HEK293T (cell line): ENCODE measurements around the gene SUSD6.
A peak's percentile ranks its signal among the peaks of the same experiment; 100 is the strongest.

Experiments
- CTCF ChIA-PET: fragments of 350-600 bp; formaldehyde crosslinking; extraction: SDS; loops from one replicate; lab custom pipeline; 2021; ENCODE audit warnings: antibody characterized with exemption, inconsistent platforms; lab: Yijun Ruan, JAX
- POLR2A ChIA-PET: fragments of 350-600 bp; formaldehyde crosslinking; extraction: SDS; loops from one replicate; lab custom pipeline; 2020; ENCODE audit warnings: antibody characterized with exemption, inconsistent platforms; lab: Yijun Ruan, JAX
- DNase-seq: peaks from one replicate; pipeline ENCODE4 v3.0.0; 2012; ENCODE audit warnings: mixed read lengths; ENCODE audit errors: extremely low spot score
- ARNT ChIP-seq: fragments of 450-650 bp; IDR thresholded peaks from 2 replicates; pipeline ENCODE4 v1.6.1; 2017; ENCODE audit warnings: mild to moderate bottlenecking
- BHLHE40 ChIP-seq: fragments of 450-650 bp; IDR thresholded peaks from 2 replicates; pipeline ENCODE4 v1.6.1; 2016; ENCODE audit warnings: mild to moderate bottlenecking, moderate library complexity, borderline replicate concordance
- CTBP1 ChIP-seq: fragments of 450-650 bp; IDR thresholded peaks from 2 replicates; pipeline ENCODE4 v1.6.1; 2016; ENCODE audit warnings: borderline replicate concordance
- ELF4 ChIP-seq: fragments of 450-650 bp; IDR thresholded peaks from 2 replicates; pipeline ENCODE4 v1.6.1; 2017; ENCODE audit warnings: antibody characterized with exemption
- FOXA1 ChIP-seq: fragments of 450-650 bp; IDR thresholded peaks from 2 replicates; pipeline ENCODE4 v1.6.1; 2016; ENCODE audit warnings: mild to moderate bottlenecking
- FOXK2 ChIP-seq: fragments of 450-650 bp; IDR thresholded peaks from 2 replicates; pipeline ENCODE4 v1.6.1; 2016; ENCODE audit warnings: mild to moderate bottlenecking
- FOXM1 ChIP-seq: fragments of 450-650 bp; IDR thresholded peaks from 2 replicates; pipeline ENCODE4 v1.6.1; 2017; ENCODE audit warnings: mild to moderate bottlenecking, borderline replicate concordance
- HDGF ChIP-seq: fragments of 450-650 bp; IDR thresholded peaks from 2 replicates; pipeline ENCODE4 v1.6.1; 2017; ENCODE audit warnings: antibody characterized with exemption, borderline replicate concordance
- L3MBTL2 ChIP-seq: fragments of 450-650 bp; conservative IDR thresholded peaks from 2 replicates; pipeline ENCODE4 v1.6.1; 2016; ENCODE audit warnings: mild to moderate bottlenecking
- LEF1 ChIP-seq: fragments of 450-650 bp; IDR thresholded peaks from 2 replicates; pipeline ENCODE4 v1.6.1; 2017; ENCODE audit warnings: mild to moderate bottlenecking, borderline replicate concordance
- NFRKB ChIP-seq: fragments of 450-650 bp; IDR thresholded peaks from 2 replicates; pipeline ENCODE4 v1.6.1; 2016; ENCODE audit warnings: mild to moderate bottlenecking, moderate library complexity
- SP1 ChIP-seq: fragments of 450-650 bp; IDR thresholded peaks from 2 replicates; pipeline ENCODE4 v1.6.1; 2017
- SUZ12 ChIP-seq: fragments of 450-650 bp; IDR thresholded peaks from 2 replicates; pipeline ENCODE4 v1.6.1; 2016; ENCODE audit warnings: mild to moderate bottlenecking
- TARDBP ChIP-seq: fragments of 450-650 bp; IDR thresholded peaks from 2 replicates; pipeline ENCODE4 v1.6.1; 2016
- ZNF384 ChIP-seq: fragments of 450-650 bp; IDR thresholded peaks from 2 replicates; pipeline ENCODE4 v1.6.1; 2016
- TF ChIP-seq, protein P1 (sequence below): fragments of 450-650 bp; IDR thresholded peaks from 2 replicates; pipeline ENCODE4 v1.6.1; 2016

SUSD6 gene

DNA sequence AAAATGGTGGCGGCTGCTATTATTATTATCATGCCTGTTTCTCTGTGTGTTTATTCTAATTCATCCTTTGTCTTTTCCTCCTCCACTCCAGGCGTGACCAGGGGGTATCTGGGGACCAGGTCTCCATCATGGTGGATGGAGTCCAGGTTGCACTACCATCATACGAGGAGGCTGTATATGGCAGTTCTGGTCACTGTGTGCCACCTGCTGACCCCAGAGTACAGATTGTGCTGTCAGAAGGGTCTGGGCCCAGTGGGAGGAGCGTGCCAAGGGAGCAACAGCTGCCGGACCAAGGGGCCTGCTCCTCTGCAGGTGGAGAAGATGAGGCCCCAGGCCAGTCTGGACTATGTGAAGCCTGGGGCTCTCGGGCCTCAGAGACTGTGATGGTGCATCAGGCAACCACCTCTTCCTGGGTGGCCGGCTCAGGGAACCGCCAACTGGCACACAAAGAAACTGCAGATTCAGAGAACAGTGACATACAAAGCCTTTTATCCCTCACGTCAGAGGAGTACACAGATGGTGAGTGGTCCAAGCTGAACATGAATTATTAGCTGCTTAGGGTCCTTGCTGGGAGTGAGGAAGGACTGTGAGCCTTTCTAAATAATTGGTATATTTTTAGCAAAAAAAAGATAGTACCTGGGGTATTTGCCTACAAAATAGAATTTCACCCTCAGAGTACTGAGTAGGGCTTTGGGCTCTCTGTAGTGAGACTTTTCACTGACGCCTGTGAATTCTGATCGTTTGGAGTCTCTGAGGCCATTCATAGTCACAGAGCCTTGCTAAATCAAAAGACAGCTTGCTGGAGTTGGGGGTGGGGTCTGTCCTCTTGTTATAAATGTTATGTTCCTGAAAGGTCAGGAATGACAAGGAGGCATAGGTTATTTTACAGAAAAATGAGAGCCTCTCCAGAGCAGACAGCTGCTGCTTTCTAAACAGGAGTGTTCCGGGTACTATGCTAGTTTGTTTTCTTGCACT lies 97.5 kb downstream of the SUSD6 start:
- TF ChIP-seq ARNT (no peak), SUZ12 (no peak)
- CTCF ChIA-PET: no interaction called here
- POLR2A ChIA-PET: no interaction called here
- peak; percentile 44 for DNase-seq

DNA sequence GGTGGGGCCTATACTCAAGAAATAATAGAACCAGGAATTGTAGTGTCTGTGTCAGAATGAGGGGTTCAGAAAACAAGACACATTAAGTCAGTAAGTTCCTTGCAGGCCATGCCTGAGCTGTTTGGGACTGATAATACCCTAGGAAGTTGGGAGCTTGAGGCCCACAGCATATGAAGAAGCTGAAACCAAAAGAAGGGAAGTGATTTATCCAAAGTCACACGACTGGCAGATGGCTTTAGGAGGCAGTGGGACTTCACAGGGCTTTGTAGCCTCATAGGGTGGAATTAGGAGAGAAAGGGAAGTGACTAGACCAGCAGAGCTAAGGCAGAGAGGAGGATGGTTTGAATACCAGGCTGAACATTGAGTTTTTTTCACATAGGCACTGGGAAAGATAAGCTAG lies 99.0 kb downstream of the SUSD6 start:
- TF ChIP-seq NFRKB: no peak
- TF ChIP-seq BHLHE40: no peak
- no peak for TF ChIP-seq ZNF384
- TF ChIP-seq TARDBP: no peak
- TF ChIP-seq L3MBTL2: no peak
- TF ChIP-seq HDGF: no peak
- no peak for TF ChIP-seq ARNT
- no peak for TF ChIP-seq LEF1
- TF ChIP-seq SUZ12: no peak
- no peak for TF ChIP-seq FOXM1
- no peak for TF ChIP-seq SP1
- no peak for TF ChIP-seq CTBP1
- no peak for TF ChIP-seq ELF4
- TF ChIP-seq FOXA1: no peak
- TF ChIP-seq FOXK2: no peak
- TF ChIP-seq, protein P1, sequence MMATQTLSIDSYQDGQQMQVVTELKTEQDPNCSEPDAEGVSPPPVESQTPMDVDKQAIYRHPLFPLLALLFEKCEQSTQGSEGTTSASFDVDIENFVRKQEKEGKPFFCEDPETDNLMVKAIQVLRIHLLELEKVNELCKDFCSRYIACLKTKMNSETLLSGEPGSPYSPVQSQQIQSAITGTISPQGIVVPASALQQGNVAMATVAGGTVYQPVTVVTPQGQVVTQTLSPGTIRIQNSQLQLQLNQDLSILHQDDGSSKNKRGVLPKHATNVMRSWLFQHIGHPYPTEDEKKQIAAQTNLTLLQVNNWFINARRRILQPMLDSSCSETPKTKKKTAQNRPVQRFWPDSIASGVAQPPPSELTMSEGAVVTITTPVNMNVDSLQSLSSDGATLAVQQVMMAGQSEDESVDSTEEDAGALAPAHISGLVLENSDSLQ: no peak
- CTCF ChIA-PET: interaction anchor here (0.6 to 1.2 kb wide), 2 partner anchors 72 to 130 kb away, joined by 3 to 6 read pairs; no protein-coding TSS in a partner anchor
- DNase-seq: no peak
- POLR2A ChIA-PET: interaction anchor here (1.8 kb wide), 1 partner anchor 9 kb away, joined by 4 read pairs; no protein-coding TSS in a partner anchor

DNA sequence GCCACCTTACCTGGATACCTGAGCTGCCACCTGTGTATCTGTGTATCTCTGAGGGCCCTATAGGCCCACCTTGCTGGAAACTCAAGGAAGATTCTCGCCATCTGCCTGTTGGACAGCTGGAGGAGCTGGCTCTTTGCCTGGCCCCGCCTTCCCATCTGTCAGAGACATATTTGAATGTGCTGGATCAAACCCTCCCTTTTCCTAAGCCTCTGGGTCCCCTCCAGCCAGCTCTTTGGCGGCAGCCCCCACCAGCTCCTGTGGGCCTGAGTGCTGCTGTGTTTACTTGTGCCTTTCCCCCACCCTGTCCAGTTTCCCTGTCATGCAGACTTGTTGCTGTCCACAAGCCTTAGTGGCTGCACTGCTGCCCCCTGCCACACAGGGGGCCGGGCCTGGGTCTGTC lies 99.7 kb downstream of the SUSD6 start:
- no peak for TF ChIP-seq CTBP1
- TF ChIP-seq TARDBP: no peak
- no peak for TF ChIP-seq NFRKB
- TF ChIP-seq LEF1: no peak
- no peak for TF ChIP-seq L3MBTL2
- TF ChIP-seq FOXA1: no peak
- TF ChIP-seq HDGF: no peak
- TF ChIP-seq, protein P1: no peak
- no peak for TF ChIP-seq FOXK2
- no peak for TF ChIP-seq SUZ12
- no peak for TF ChIP-seq FOXM1
- TF ChIP-seq ARNT: no peak
- no peak for TF ChIP-seq SP1
- no peak for TF ChIP-seq ELF4
- no peak for TF ChIP-seq ZNF384
- no peak for TF ChIP-seq BHLHE40
- CTCF ChIA-PET: interaction anchor here (0.6 kb wide), 1 partner anchor 130 kb away, joined by 6 read pairs; no protein-coding TSS in a partner anchor
- POLR2A ChIA-PET: interaction anchor here (1.8 kb wide), 1 partner anchor 10 kb away, joined by 4 read pairs; no protein-coding TSS in a partner anchor
- DNase-seq: no peak

DNA sequence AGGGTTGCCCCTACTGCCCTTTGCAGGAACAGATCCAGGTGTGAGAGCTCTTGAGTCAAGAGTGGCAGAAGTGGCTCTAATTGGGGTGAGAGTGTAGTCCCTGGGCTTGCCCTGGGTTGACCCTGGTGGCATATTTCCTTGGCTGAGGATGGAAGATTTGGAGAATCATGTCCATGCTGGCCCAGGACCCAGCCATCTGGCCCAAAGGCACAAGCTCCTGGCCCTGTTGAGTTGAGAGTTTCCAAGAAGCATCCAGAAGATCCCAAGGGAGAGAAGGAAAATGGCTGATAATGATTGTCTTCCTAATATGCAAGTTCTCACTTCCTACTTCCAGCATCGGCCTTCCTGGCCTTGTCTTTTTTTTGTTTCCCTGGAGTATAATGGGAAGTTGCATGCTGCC lies 100.1 kb downstream of the SUSD6 start:
- CTCF ChIA-PET: no interaction called here
- TF ChIP-seq FOXK2 (no peak), ARNT (no peak)
- TF ChIP-seq, protein P1: no peak
- POLR2A ChIA-PET: interaction anchor here (1.8 kb wide), 1 partner anchor 10 kb away, joined by 4 read pairs; no protein-coding TSS in a partner anchor
- DNase-seq: no peak

DNA sequence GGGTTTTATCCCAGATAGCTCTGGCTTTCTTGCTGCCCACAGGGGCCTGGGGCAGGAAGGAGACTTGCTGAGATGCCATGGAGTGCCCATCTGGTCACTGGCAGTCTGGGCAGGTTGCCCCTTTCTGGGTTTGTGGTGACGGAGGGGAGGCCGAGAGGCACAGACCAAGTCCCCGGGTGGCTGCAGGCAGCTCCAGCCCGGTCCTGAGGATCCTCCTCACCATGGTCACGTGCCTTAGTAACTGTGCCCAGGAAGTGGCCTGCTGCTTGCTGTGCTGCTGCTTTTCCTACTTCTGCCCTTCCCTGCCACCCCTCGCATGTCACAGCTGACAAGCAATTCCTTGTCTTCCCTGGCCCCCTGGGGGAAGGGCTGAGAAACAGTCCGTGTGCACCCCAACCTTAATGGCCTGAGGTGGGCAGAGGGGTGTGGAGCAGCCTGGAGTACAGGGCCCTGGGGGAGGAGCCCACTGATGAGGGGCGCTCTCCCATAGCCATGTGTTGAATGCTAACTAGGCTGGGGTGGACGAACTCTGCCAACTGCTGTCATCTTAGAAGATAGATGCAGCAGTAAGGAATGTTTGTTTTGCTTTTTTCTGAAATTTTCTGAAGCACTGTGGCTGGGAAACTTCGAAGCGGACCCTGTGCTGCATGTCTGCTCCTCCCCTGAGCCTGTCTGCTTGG lies 100.6 kb downstream of the SUSD6 start:
- no peak for DNase-seq
- TF ChIP-seq BHLHE40: no peak
- no peak for TF ChIP-seq FOXK2
- TF ChIP-seq ARNT: no peak
- TF ChIP-seq FOXA1: no peak
- ChIA-PET CTCF (no interaction called here), POLR2A (interaction anchor here (1.1 to 1.8 kb wide), 2 partner anchors 11 to 55 kb away, joined by 4 to 7 read pairs; partner anchors contain the start of gene SRSF5)

DNA sequence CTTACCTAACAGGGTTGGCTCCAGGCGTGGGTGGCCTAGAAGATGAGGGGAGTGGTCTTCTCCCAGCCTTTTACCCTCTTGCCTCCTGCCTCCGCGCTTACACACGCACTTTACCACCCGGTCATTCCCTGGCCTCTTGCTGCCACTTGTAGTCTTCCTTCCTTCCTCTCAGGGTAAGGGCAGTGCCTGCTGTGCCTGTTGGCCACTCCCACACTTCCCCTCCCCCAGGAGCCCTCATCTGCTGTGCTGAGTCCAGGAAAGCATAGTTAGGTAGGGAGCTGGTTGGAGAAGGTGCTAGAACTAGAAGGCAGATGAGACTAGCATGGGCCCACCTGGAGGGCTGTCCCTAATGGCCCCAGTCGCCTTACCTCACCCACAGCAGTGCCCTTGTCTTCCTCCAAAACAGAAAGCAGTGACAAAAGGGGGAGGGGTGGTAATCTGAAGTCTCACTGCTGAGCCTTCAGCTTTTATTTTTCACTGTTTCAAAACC lies 101.2 kb downstream of the SUSD6 start:
- ChIA-PET CTCF (interaction anchor here (1.3 kb wide), 1 partner anchor 39 kb away, joined by 4 read pairs; no protein-coding TSS in a partner anchor), POLR2A (interaction anchor here (1.0 to 1.1 kb wide), 2 partner anchors 54 to 82 kb away, joined by 3 to 7 read pairs; partner anchors contain the start of gene SRSF5)
- no peak for DNase-seq
- no peak for TF ChIP-seq SUZ12
- TF ChIP-seq L3MBTL2: no peak
- no peak for TF ChIP-seq ARNT
- no peak for TF ChIP-seq TARDBP
- no peak for TF ChIP-seq SP1
- TF ChIP-seq ELF4: no peak
- no peak for TF ChIP-seq FOXA1
- no peak for TF ChIP-seq NFRKB
- TF ChIP-seq FOXM1: no peak
- TF ChIP-seq BHLHE40: no peak
- no peak for TF ChIP-seq FOXK2
- TF ChIP-seq LEF1: no peak
- no peak for TF ChIP-seq HDGF
